IPS-18c (cell line): ENCODE results near the gene UBR1.

Source experiments
- H3K4me3 ChIP-seq: 2 replicates; pipeline ENCODE4 v1.7.0; 2013; ENCODE audit warnings: low read depth, mild to moderate bottlenecking, low read length, moderate library complexity; ENCODE audit not compliant: insufficient read depth
- H3K9me3 ChIP-seq: one replicate; pipeline ENCODE4 v1.6.1; 2013; ENCODE audit warnings: mild to moderate bottlenecking, low read length, moderate library complexity; ENCODE audit not compliant: control insufficient read depth, insufficient read depth

UBR1 gene

GRCh38 chr15:43121863-43122262 is 16.0 kb upstream of the UBR1 start:
- Histone ChIP-seq H3K9me3 (no peaks in the 10 kb centered on the region), H3K4me3 (no peak overlapping the region)

- Histone ChIP-seq H3K9me3 (no peaks in the 10 kb centered on the region), H3K4me3 (no peak overlapping the region)
These were observed 13.0 kb upstream of the UBR1 start for GRCh38 chr15:43118829-43119228.

- Histone ChIP-seq H3K9me3 (no peaks in the 10 kb centered on the region), H3K4me3 (no peak overlapping the region)
These were observed 12.4 kb upstream of the UBR1 start for GRCh38 chr15:43118286-43118685.

DNA sequence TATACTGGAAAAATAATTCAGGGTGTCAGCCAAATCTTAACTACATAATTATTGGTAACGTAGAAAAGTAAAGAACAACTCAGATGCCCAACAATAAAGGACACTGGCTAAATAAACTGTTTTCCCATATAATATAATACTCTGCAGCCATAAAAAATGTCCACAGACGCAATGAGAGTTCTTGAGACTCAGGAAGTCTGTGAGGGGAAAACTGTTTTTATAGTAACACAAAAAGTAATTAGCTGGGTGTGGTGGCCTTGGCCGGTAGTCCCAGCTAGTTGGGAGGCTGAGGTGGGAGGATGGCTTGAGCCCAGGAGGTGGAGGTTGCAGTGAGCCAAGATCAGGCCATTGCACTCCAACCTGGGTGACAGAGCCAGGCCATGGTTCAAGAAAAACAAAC is 5.5 kb upstream of the UBR1 start:
- Histone ChIP-seq H3K9me3 (no peaks in the 10 kb centered on the region), H3K4me3 (no peak overlapping the region)

DNA sequence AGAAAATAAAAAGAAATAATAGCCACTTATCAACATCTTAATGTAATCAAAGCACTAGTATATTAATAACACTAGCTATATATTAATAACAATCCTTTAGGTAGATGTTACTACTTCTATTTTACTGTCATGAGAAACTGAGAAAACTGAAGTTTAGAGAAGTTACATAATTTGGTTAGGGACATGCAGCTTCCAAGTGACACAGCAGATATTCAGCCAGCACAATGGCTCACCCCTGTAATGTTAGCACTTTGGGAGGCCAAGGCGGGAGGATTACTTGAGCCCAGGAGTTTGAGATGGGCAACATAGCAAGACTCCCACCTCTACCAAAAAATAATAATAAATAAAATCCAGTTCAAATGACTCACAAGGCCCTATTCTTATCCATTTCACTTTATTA is 1.9 kb upstream of the UBR1 start:
- no peaks in the 10 kb centered on the region for H3K9me3 ChIP-seq
- H3K4me3 ChIP-seq = no peak overlapping the region

DNA sequence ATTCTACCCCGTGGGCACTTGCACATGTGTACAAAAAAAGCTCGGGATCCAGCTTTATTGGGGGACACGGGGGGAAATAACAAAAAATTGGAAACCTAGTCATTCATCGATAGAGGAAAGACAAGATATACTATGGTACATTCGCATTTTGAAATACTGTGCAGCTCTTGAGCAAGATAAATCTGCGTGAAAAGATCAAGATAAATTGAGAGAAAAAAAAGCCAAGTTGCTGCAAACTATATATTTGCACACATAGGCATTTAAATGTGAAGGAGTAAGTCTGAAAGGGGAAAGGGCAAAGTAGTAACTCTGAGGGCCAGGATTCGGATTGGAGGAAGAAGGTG is 620 bp upstream of the UBR1 start:
- no peaks in the 10 kb centered on the region for H3K9me3 ChIP-seq
- H3K4me3 ChIP-seq = peak overlapping the region; percentile 75

DNA sequence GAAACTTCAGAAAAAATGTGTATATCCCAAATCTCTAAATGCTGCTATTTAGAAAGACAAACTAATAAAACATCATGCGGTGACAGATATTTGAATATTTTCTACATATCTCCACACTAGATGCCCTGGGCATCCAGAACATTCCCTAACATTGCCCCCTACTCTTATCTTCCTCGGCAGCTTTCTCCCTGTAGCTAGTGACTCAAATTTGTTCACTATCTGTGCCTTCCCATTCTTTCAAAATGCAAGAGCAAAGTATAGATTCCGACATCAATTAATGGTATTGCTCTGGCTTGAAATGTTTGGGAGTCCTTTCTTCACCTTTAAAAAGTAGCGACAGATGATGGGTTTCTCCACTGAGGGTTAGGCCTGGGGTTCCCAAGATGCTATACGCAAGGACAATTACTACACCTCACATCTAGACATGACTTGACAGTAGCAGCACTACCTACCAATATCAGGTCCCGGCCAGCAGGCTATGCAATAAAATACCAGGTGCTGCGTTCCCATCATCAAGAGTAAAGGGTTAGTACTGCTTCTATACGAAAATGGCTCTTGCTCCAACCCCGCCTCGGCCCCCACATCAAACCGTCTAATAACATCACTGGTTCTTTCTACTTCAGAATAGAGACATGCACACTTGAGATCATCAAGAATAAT is 631 bp downstream of the UBR1 start:
- peak overlapping the region; percentile 75 for H3K4me3 ChIP-seq
- H3K9me3 ChIP-seq = no peaks in the 10 kb centered on the region

DNA sequence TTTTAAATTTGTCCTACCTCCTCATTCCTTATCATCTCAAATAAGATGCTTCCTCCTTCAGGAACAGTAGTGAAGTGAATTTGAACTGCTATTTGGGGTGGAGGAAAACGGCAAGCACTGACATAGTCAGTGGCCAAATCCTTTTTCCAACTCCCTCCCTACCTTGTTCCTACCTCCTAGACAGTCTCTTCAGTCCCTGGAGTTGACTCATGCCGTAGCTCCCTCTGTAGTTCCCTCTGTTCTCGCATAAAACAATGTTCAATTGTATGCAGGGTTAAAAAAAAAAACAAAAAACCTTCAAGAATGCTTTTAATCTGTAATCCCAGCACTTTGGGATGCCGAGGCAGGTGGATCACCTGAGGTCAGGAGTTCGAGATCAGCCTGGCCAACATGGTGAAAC is 1.4 kb downstream of the UBR1 start:
- Histone ChIP-seq H3K4me3 (no peak overlapping the region; the same call in 1 of the 2 replicates), H3K9me3 (no peaks in the 10 kb centered on the region)

GRCh38 chr15:43103907-43104306 is 1.9 kb downstream of the UBR1 start:
- H3K9me3 ChIP-seq = no peaks in the 10 kb centered on the region

GRCh38 chr15:43102187-43102586 is 3.7 kb downstream of the UBR1 start:
- Histone ChIP-seq H3K4me3 (no peak overlapping the region), H3K9me3 (no peaks in the 10 kb centered on the region)

More at GRCh38 chr15:43103907-43104306, 1.9 kb downstream of the UBR1 start:
- no peak overlapping the region for H3K4me3 ChIP-seq

DNA sequence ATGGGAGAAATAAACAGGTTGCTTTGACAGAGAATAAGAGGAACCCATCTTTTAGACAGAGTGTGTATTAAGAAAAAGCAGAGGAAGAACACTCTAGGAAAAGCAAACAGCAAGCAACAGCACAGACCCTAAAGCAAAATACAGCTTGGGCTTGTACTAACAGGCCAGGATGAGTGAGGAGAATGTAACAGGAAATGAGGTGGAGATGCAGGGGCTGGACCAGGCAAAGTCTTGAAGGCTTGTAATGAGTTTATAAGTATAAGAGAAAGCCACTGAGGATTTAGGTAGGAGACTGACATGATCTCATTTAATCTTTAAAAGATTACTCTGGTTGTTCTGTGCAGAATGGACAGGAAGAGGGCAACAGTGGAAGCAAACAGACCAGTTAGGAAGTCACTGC is 4.9 kb downstream of the UBR1 start:
- Histone ChIP-seq H3K4me3 (no peak overlapping the region), H3K9me3 (no peaks in the 10 kb centered on the region)

DNA sequence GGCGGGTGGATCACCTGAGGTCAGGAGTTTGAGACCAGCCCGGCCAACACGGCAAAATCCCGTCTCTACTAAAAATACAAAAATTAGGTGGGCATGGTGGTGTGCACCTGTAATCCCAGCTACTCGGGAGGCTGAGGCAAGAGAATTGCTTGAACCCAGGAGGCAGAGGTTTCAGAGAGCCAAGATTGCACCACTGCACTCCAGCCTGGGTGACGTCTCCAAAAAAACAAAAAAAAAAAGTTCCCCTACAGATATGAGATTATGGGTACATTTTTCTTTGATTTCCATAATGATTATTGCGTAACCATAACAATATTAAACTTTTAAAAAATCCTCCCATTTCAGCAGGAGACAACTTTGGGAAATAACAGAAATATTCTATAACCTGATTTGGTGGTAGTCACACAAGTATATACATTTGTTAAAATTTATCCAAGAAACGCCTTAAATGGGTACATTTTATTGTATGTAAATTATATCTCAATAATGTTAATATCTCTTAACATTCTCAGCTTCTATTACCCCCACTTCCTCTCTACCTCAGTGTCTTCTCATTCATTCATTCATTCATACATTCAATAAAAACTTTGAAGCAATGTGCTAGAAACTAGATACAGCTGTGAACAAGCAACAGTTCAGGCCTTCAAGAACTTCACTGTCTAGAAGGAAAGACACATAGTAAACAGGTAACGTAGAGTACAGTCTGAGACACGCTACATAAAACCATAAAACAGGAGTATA is 6.6 kb downstream of the UBR1 start:
- H3K9me3 ChIP-seq = no peaks in the 10 kb centered on the region

GRCh38 chr15:43096411-43096810 is 9.4 kb downstream of the UBR1 start:
- Histone ChIP-seq H3K4me3 (no peak overlapping the region), H3K9me3 (no peaks in the 10 kb centered on the region)

More for the DNA sequence above, 6.6 kb downstream of the UBR1 start:
- no peak overlapping the region for H3K4me3 ChIP-seq

- H3K9me3 ChIP-seq = no peaks in the 10 kb centered on the region
These were observed 10.0 kb downstream of the UBR1 start for GRCh38 chr15:43095708-43096347.

GRCh38 chr15:43095243-43095642 is 10.6 kb downstream of the UBR1 start:
- H3K4me3 ChIP-seq = no peak overlapping the region

More at GRCh38 chr15:43095708-43096347, 10.0 kb downstream of the UBR1 start:
- H3K4me3 ChIP-seq = no peak overlapping the region

DNA sequence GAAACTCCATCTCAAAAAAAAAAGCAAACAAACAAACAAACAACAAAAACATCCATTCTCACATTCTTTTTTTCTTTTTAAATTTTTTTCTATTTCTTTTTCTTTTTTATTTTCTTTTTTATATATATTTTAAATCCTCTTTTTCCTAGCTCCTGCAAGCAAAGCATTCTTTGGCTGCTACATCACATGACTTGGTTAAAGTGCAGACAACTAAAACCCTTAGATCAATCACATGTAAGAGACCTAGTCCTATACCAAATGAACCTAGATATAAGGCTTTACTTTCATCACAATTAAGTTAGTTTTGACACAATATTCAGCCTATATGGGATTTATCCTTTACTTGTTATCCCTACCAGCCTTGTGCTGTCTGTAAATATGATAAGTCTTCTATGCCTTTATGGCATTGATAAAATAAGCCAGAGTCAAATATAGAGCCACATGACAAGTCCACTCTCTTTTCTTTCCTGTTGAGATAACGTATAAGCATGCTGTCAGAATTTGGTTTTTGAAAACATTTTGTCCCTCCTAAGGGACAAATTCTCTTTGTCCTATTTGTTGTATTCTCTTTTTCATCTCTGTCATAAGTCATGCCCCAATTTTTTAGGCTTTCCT is 11.3 kb downstream of the UBR1 start:
- no peaks in the 10 kb centered on the region for H3K9me3 ChIP-seq
- H3K4me3 ChIP-seq = no peak overlapping the region

More at GRCh38 chr15:43095243-43095642, 10.6 kb downstream of the UBR1 start:
- H3K9me3 ChIP-seq = no peaks in the 10 kb centered on the region

- Histone ChIP-seq H3K4me3 (no peak overlapping the region), H3K9me3 (no peaks in the 10 kb centered on the region)
These were observed 12.8 kb downstream of the UBR1 start for GRCh38 chr15:43093026-43093425.

- H3K9me3 ChIP-seq = no peaks in the 10 kb centered on the region
- H3K4me3 ChIP-seq = no peak overlapping the region
These were observed 14.0 kb downstream of the UBR1 start for GRCh38 chr15:43091859-43092258.
